ENCODE results near the gene NFYC.

NFYC gene

GRCh38 chr1:40689737-40690136, 1.8 kb upstream of the NFYC start:
- no peak for TF ChIP-seq CTCF (IDR thresholded peaks at IDR 0.05; ENCODE audit: low read depth, low read length)

DNA sequence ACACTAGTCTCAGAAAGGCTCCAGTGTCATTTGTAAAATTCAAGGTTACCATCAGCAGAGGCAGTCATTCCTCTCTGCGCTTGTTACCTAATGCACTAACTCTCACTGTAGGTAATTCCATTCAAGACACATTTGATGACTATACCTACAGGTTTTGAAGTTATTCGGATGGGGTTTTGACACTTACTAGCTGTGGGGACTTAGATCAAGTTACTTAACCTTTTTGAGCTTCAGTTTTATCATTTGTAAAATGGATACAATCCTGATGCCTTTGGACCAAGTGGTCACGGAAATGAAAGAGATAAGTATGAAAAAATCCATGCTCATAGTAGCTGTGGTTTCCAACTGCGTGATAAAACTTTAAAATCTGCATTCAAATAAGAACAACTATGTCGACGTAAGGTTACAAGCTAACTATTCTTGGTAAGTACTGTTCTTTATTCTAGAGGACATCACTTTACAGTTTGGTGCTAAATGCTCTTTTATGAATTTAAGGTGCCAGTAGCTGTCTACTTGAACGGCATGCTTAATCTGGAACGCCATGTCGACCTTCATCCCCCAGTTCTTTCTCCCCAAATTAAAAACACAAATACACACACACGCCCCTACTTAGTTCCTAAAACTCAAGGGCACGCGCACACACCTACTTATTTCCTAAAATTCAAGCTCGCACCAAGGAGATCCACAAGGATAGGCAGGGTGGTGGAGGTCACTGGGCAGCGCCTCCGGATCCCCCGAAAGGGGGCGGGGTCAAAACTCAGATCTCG, 550 bp upstream of the NFYC start:
- no peak for DNase-seq (ENCODE audit: extremely low read depth, low read depth)
- TF ChIP-seq CTCF (IDR thresholded peaks at IDR 0.05; ENCODE audit: low read depth, low read length), result no peak

More at GRCh38 chr1:40689737-40690136, 1.8 kb upstream of the NFYC start:
- no peak for DNase-seq (ENCODE audit: extremely low read depth, low read depth)

GRCh38 chr1:40692429-40692895, 958 bp downstream of the NFYC start:
- no peak for DNase-seq (ENCODE audit: extremely low read depth, low read depth)
- no peak for TF ChIP-seq CTCF (IDR thresholded peaks at IDR 0.05; ENCODE audit: low read depth, low read length)

DNA sequence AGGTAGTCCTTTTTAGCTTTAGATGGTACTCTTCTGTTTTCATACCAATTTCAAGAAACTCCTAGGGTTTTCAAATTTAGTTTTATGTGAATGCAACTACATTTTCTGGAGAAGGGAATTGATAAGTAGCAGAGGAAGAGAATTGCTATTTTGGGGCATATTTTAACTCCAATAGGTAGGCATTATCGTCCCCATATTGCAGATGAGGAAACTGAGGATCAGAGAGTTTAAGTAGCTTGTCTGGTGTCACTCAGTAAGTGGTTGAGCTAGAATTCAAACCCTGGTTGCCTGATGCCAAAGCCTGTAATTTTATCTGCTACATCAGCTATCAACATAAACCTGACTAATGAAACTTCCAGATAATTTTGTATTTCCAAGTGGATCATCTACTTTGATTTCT, 1.9 kb downstream of the NFYC start:
- no peak for TF ChIP-seq CTCF (IDR thresholded peaks at IDR 0.05; ENCODE audit: low read depth, low read length)
- DNase-seq (ENCODE audit: extremely low read depth, low read depth), result no peak

GRCh38 chr1:40694353-40694874, 2.9 kb downstream of the NFYC start:
- no peak for TF ChIP-seq CTCF (IDR thresholded peaks at IDR 0.05; ENCODE audit: low read depth, low read length)
- DNase-seq (ENCODE audit: extremely low read depth, low read depth), result no peak

DNA sequence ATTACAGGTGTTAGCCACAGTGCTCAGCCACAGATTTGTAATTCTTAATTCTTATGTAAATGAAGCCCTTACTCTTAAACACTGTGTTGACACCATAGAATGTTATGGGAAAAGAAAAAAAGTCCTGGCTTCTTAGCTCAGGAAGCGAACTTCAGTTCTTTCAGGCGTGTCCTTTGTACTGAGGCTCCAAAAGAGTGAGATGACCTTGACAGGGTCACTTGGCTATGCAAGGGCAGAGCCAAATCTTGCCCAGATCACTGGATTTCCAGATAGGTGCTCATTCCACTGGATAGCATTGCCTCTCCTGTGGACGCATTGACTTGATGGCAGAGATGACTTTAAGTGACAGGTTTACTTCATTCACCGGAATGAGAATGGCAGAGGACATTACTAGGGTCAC, 4.8 kb downstream of the NFYC start:
- no peak for DNase-seq (ENCODE audit: extremely low read depth, low read depth)
- no peak for TF ChIP-seq CTCF (IDR thresholded peaks at IDR 0.05; ENCODE audit: low read depth, low read length)

GRCh38 chr1:40697436-40697835, 5.9 kb downstream of the NFYC start:
- no peak for TF ChIP-seq CTCF (IDR thresholded peaks at IDR 0.05; ENCODE audit: low read depth, low read length)
- no peak for DNase-seq (ENCODE audit: extremely low read depth, low read depth)
